Measurements from ENCODE around the gene CDK14.

The CDK14 gene

DNA sequence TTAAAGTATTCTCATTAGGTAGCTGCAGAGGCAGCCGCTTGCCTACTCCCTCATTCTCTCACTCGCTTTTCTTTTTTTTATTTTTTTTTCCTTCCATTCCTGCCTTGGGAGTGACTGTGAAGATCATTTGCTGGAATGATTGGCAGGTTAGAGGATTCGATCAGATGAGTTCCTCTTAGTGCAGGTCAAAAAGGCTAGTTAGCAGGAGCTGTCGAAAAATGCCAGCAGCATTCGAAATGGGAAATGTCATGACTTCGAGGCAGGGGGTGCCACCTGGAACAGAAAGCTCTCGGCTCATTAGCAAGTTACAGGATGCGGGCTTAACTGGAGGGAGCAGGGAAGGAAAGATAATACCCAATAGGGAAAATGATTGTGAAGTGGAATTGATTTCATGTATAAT lies 530.6 kb downstream of the CDK14 start:
- Histone ChIP-seq H3K27ac (replicated peaks) (no peak overlapping the region), H3K4me3 (replicated peaks; ENCODE audit: insufficient read depth, low read length) (no peak overlapping the region), H3K27me3 (ENCODE audit: insufficient read depth, poor library complexity, severe bottlenecking) (no peaks in the 10 kb centered on the region)
- no peak for DNase-seq (ENCODE audit: low read depth in 1 of 2, low spot score in 1 of 2)
- no peak for TF ChIP-seq REST (IDR thresholded peaks at IDR 0.05; ENCODE audit: insufficient replicate concordance, low read depth)
- TF ChIP-seq GABPA (IDR thresholded peaks at IDR 0.05; ENCODE audit: low read depth): no peak
- TF ChIP-seq CTCF (IDR thresholded peaks at IDR 0.05; ENCODE audit: insufficient read depth, low read length): no peak
- no peak for TF ChIP-seq POLR2AphosphoS5 (IDR thresholded peaks at IDR 0.05; ENCODE audit: low read depth)
- no peak for TF ChIP-seq SPI1 (IDR thresholded peaks at IDR 0.05; ENCODE audit: borderline replicate concordance, low read depth)

DNA sequence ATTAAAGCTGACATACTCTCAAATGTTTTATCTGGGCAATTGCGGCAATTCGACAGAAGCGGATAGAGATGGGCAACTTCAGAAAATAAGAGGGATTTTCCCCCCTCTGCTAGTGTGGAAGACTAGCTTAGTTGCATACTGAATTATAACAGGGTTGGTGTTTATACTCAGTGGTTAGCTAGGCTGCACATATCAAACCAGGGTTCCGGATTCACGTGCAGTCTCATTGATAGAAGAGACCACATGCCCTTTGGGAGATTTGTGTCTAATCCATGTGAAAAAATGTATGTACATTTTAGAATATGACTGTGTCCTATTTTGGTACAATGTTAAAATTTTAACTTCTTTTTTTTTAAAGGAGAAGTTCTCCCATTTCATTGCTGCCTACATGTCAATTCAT lies 531.2 kb downstream of the CDK14 start:
- TF ChIP-seq CTCF (IDR thresholded peaks at IDR 0.05; ENCODE audit: insufficient read depth, low read length) (no peak), POLR2AphosphoS5 (IDR thresholded peaks at IDR 0.05; ENCODE audit: low read depth) (no peak), SPI1 (IDR thresholded peaks at IDR 0.05; ENCODE audit: borderline replicate concordance, low read depth) (no peak), REST (IDR thresholded peaks at IDR 0.05; ENCODE audit: insufficient replicate concordance, low read depth) (no peak), GABPA (IDR thresholded peaks at IDR 0.05; ENCODE audit: low read depth) (no peak)

GRCh38 chr7:91127959-91128358 lies 531.8 kb downstream of the CDK14 start:
- TF ChIP-seq POLR2AphosphoS5 (IDR thresholded peaks at IDR 0.05; ENCODE audit: low read depth) (no peak), REST (IDR thresholded peaks at IDR 0.05; ENCODE audit: insufficient replicate concordance, low read depth) (no peak), GABPA (IDR thresholded peaks at IDR 0.05; ENCODE audit: low read depth) (no peak)
- no peaks in the 10 kb centered on the region for H3K27me3 ChIP-seq (ENCODE audit: insufficient read depth, poor library complexity, severe bottlenecking)
- H3K27ac ChIP-seq (replicated peaks): no peak overlapping the region
- no peak for DNase-seq (ENCODE audit: low read depth in 1 of 2, low spot score in 1 of 2)
- H3K4me3 ChIP-seq (replicated peaks; ENCODE audit: insufficient read depth, low read length): no peak overlapping the region

More for the DNA sequence above, 531.2 kb downstream of the CDK14 start:
- no peak for DNase-seq (ENCODE audit: low read depth in 1 of 2, low spot score in 1 of 2)
- Histone ChIP-seq H3K27ac (replicated peaks) (no peak overlapping the region), H3K27me3 (ENCODE audit: insufficient read depth, poor library complexity, severe bottlenecking) (no peaks in the 10 kb centered on the region), H3K4me3 (replicated peaks; ENCODE audit: insufficient read depth, low read length) (no peak overlapping the region)
